ENCODE results near the gene KIR3DL3.

DNA sequence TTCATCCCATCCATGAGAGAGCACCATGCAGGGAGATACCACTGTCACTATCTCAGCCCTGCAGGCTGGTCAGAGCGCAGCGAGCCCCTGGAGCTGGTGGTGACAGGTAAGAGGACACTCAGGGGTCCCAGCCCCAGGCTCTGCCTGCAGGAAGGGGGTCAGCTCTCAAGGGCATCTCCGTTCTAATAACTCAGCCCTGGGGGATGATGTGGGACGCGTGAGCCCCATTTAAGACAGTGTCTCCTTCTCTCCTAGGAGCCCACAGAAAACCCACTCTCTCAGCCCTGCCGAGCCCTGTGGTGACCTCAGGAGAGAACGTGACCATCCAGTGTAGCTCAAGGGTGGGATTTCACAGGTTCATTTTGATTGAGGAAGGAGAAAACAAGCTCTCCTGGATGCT lies 15.5 kb upstream of the KIR3DL3 start:
- TF ChIP-seq, protein P1, sequence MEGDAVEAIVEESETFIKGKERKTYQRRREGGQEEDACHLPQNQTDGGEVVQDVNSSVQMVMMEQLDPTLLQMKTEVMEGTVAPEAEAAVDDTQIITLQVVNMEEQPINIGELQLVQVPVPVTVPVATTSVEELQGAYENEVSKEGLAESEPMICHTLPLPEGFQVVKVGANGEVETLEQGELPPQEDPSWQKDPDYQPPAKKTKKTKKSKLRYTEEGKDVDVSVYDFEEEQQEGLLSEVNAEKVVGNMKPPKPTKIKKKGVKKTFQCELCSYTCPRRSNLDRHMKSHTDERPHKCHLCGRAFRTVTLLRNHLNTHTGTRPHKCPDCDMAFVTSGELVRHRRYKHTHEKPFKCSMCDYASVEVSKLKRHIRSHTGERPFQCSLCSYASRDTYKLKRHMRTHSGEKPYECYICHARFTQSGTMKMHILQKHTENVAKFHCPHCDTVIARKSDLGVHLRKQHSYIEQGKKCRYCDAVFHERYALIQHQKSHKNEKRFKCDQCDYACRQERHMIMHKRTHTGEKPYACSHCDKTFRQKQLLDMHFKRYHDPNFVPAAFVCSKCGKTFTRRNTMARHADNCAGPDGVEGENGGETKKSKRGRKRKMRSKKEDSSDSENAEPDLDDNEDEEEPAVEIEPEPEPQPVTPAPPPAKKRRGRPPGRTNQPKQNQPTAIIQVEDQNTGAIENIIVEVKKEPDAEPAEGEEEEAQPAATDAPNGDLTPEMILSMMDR (IDR thresholded peaks at IDR 0.05) = no peak
- no peak for TF ChIP-seq ZFX (IDR thresholded peaks at IDR 0.05; ENCODE audit: borderline replicate concordance)

All from 22Rv1 (cell line).